NCI-H226 (cell line): ENCODE results near the gene INSRR.

Source experiments
- DNase-seq: peaks from one replicate; pipeline ENCODE4 v3.0.0-alpha.2; 2015

The INSRR gene

DNA sequence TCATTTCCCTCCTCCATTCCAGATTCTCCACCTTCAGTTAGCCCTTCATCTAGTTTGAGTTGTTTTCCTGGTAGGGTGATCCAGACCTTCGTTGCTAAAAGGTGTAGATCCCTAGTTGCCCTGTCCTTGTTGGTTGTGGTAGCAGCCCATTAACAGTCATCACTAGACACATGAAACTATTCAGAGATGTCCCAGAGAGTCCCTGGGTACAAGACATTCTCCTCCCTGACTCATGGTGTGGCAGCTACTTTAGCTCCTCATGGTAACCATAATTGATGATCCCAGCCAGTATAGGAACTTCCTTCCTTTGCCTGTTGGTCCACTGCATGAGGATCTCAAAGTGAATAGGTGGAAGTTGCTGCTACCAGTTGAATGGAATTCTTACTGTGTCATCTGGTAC lies 36.2 kb downstream of the INSRR start:
- no peak for DNase-seq

- DNase-seq = no peak
Observed at GRCh38 chr1:156821801-156822200, 37.1 kb downstream of the INSRR start.

GRCh38 chr1:156816561-156817328 lies 42.2 kb downstream of the INSRR start, which contains the start of gene SH2D2A:
Gene SH2D2A (minus strand): TSS chr1:156816848. CDS start chr1:156816708, 140 bp downstream.
- DNase-seq = peak; percentile 9

DNA sequence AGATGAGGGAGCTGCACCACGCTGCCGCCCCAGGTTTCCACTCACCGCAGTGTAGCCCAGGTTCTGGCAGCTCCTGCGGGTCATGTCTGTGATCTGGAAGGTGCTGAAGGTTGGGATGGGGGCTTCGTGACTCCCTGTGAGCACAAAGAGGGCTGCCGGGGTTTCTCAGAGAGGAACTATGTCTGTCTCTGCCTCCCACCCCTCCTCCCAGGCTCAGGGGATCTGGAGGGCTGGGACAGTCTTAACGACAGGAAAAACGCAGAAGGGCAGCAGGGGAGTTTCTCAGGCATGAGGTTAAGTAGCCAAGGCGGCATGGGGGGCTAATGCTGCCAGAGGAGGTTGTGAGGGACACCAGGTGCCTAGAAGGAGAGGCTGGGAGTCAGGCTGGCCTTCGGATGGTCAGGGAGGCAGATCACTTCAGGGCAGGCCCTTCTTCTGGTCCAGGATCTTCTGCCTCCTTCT lies 42.9 kb downstream of the INSRR start:
- DNase-seq = no peak

DNA sequence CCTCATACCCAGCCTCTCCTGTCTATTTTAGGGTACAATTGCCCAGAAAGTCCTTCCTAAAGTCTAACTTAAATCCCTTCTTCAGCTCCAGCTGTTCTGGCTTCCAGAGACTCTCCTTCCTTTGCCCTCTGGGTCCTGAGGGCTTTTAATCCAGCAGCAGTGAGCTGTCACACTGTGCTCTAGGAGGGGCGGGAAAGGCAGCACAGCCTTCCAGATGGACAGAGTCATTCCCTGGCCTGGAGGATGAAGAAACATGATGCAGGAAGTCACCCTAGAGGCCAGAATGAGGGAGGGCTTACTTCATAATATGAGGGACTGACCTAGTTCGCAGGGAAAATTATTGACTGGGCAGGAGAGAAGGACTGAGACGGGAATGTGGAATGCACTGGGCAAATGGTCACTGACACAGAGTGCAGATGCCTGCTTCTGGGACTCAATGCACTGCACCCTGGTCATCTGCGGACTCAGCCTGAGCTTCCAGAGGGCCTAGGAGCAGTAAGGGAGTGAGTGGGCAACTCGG lies 43.5 kb downstream of the INSRR start:
- no peak for DNase-seq

DNA sequence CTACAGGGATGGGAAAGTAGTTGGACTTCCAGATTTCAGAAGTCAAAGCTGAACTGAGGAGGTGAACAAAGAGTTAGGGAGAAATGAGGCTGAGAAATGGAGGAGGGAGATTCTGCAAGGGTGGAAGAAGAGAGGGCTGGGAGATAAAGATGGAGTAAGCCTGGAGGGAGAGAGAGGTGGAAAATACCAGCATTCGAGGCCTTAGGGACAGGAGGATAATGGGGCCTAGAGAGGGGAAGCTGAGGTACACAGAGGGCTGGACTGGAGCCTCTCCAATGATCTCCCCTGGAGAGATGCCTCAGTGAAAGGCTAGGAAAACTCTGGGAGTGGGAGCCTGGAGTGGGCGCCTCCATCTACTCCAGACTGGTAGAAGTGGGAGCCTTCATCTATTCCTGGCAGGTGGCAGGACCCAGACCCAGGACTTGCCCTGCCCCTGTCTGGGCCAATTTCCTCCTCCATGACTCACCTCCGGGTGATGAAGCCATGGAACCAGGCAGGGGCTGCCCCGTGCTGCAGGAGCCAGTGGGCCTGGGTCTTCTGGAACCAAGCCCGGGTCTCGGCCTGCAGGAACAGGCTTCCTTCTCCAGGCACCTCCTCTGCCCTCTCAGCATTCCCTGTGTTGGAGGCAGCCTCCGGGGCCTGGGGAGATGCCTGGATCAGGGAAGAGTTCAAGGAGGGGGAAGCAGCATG lies 44.2 kb downstream of the INSRR start:
- no peak for DNase-seq

DNA sequence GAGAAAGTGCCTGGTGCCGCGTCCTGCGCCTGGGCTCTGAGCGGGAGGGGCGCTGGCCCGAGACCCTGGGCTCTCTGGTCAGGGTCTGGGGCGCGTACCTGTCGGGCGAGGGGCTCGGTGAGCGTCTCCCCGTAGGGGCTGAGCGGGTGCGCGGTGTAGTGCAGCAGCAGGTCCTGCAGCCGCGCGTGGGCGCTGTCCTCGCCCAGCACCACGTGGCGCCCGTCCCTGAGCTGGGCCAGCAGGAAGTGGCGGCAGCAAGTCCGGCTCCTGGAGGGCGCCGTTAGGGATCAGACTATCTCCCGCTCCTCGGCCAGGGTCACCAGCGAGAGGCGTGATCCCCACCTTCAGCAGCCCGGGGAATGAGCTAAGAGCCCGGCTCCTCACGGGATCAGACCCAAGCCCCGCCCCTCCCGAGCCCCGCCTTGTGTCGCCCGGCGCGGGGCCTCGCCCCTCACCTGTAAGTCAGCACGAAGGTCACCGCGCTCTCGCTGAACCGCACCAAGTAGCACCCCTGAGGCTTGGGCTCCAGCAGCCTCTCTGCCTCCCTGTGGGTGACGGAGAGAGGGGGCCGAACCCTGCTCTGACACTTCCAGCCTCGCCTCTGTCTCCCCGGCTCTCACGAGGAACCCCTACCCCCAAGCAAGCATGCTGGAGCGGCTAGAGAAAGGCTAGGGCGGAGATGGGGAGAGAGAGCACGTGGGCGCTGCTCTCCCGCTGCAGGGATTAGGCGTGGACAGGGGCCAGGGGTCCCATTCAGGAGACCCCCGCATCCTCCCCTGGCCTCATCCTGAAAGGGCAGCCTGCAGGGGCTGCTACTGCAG lies 45.0 kb downstream of the INSRR start:
- DNase-seq = no peak

DNA sequence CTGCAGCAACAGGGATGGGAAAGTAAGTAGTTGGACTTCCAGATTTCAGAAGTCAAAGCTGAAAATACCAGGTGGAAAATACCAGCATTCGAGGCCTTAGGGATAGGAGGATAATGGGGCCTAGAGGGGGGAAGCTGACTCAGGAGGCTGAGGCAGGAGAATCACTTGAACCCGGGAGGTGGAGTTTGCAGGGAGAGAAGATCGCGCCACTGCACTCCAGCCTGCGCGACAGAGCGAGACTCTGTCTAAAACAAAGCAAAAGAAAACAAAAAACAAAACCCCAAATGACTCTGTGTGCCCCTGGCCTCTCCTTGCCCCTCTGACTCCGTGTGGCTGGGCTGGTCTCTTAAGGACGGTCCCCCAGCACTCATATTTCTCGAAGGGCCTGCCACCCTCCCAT lies 45.6 kb downstream of the INSRR start:
- DNase-seq = no peak

DNA sequence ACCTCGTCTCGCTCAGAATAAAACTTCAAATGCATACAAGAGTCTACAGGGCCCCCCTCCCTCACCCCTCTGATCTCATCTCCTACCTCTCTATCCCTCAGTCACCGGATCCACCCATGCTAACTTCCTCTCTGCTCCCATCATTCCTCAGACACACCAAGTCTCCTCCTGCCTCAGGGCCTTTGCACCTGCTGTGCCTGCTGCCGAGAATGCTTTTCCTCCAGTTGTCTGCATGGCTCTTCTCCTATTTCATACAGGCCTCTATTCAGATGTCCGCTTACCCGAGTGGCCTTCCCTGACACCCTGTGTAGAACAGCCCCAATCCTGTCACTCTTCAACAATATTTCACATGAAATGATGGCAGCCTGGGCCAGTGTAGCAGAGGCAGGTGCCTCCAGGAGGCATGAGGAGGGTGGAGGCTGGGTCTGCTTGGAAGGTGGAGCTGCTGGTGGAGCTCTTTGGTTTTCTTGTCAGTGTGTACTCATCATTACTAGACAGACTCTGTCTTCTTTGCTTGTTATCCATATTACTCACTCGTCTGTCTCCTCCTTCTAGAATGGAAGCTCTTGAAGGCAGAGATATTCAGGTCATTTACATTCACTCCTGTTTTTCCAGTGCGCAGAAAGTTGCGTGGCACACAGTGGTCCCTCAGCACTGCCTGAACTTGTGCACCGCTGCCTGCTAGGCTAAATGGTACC lies 46.5 kb downstream of the INSRR start:
- DNase-seq = no peak

DNA sequence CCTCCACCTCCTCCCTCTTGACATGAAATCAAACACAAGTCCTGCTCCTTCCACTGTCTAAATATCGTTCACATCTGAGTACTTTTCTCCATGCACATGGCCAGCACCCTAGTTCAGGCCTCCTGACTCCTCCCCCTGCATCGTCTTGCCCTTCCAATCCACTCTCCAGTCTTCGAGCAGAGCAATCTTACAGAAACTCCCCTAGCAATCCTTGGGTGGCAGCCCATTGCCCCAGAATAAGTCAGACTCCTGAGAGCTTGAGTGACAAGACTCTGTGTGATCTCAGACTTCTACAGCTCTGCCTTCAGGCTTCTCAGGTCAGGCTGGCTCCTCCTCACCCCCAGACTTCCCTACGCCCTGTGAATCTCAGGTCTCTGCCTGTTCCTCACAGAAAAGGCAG lies 47.7 kb downstream of the INSRR start:
- DNase-seq = no peak

- no peak for DNase-seq
Observed at GRCh38 chr1:156809711-156810366, 49.1 kb downstream of the INSRR start.

GRCh38 chr1:156809281-156809680 lies 49.6 kb downstream of the INSRR start:
- DNase-seq = no peak

- DNase-seq = no peak
Observed at GRCh38 chr1:156808186-156809030, 50.5 kb downstream of the INSRR start.

DNA sequence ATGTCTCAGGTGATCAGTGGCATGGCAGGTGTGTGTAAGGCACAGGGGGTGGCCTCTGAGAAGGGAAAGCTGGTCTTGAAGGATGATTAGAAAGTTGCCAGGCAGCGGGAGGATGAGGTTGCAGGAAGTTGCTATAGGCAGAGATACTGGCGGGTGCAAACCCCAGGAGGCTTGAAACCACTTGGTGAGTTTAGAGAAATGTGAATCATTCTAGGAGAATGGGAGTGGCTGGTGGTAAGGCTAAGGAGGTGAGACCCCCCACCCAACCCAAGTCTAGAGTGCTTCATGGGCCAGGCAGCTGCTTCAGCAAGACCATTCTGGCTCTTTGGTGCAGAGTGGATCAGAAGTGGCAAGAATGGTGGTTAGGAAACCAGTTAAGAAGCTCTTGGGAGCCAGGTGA lies 51.3 kb downstream of the INSRR start:
- DNase-seq = no peak

DNA sequence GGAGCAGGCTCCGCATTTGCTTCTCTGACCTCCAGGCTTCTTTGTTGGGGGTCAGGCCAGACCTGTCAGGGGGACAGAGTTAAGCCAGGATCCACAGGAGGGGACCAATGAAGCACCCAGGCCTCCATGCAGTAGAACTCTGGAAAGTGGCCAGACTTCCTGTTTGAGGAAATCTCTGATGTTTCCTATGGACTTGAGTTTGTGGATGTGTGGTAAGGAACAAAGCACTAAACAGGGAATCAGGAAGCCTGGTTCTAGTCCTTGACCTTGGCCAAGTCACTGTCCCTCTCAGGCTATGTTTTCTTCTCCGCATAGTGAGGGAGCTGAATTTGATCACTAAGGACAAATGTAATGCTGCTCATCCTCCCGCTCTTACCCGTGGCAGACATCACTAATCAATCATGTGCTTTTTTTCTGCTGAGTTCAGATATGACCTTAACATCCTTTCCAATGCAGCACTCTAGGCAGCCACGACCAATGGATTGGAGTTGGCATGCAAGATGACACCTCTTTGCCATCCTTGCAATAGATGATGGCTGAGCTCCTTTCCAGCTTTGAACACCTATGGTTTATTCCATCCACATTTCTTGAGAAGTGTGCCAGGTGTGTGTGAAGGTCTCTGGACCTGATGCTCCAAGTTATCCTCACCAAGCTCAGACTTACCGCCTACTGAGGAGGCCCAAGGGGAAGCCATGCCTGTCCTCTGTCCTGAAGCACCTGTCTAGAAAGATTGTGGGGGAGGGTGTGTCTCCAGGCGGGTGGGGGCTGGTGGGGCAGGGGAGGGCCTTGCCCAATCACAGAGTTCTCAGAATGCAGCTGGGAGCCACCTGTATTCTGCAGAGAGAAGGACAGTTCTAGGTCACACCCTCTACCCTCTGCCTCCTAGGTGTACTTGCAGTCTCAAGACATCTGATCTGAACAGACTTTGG lies 52.1 kb downstream of the INSRR start:
- DNase-seq = no peak

GRCh38 chr1:156805766-156806511 lies 53.0 kb downstream of the INSRR start:
- no peak for DNase-seq

DNA sequence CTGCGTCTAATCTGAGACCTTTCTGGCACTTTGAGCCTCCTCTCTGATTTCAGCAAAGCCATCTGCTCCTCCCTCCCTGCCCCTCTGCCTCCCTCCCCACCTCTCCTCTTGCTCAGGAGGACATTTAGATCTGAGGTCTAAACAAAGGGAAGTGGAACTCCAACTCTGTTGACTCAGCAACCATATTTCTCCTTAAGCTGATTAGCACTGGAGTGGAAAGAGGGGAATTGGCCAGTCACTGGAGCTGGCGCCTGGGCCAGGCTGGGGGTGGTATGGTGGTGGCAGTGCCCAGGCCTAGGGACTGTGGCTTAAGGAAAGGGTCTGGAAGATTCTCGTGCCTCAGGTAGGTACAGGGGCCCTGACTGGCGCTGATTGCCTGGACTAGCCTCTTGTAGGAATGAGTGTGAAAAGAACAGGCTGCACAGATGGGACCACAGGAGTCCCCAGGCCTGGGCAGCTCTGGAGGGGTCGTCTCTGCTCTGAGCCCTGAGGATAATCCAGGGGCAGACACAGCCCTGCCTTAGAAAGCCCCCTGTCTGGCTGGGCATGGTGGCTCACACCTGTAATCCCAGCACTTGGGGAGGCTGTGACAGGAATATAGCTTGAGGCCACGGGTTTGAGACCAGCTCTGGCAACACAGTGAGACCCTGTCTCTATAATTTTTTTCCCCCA lies 54.2 kb downstream of the INSRR start:
- no peak for DNase-seq

- no peak for DNase-seq
Observed at GRCh38 chr1:156804026-156804425, 54.9 kb downstream of the INSRR start.
